PC-3 (cell line): ENCODE data around the gene TCERG1L.

ENCODE experiments used
- EZH2 ChIP-seq: fragments of 300-600 bp; sonication (generic); IDR thresholded peaks from one replicate; pipeline ENCODE4 v1.6.1; 2017; ENCODE audit warnings: antibody characterized with exemption, mild to moderate bottlenecking, low read length; ENCODE audit not compliant: unreplicated experiment
- TF ChIP-seq, protein P1 (sequence below): fragments of 300-600 bp; sonication (generic); conservative IDR thresholded peaks from 2 replicates; pipeline ENCODE4 v1.5.1; 2017; ENCODE audit warnings: antibody characterized with exemption, low read depth, mild to moderate bottlenecking, low read length

DNA sequence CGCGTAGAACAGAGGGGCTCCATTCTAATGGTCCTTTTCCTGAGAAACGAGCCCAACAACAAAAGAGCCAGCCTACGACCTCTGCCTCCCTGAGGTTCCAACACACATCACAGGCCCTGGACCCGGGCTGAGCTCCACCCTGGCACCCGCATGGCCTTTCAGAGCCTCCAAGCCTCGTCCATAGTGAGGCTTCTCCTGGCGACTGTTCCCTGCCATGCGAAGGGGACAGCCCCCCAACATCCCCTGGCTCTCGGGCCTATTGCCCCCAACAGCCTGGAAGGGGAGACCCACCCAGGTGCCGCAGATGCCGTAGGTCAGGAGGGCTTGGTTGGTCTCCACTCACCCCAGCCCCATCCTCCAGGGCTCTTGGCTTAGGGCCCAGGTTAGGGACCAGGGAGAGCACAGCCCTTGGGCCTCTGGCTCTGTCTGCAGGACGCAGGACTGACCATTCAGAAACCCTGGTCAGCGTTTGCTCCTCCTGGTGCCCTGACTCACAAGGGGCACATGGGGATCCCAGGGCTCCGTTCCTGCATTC is 91.5 kb downstream of the TCERG1L start:
- TF ChIP-seq, protein P1, sequence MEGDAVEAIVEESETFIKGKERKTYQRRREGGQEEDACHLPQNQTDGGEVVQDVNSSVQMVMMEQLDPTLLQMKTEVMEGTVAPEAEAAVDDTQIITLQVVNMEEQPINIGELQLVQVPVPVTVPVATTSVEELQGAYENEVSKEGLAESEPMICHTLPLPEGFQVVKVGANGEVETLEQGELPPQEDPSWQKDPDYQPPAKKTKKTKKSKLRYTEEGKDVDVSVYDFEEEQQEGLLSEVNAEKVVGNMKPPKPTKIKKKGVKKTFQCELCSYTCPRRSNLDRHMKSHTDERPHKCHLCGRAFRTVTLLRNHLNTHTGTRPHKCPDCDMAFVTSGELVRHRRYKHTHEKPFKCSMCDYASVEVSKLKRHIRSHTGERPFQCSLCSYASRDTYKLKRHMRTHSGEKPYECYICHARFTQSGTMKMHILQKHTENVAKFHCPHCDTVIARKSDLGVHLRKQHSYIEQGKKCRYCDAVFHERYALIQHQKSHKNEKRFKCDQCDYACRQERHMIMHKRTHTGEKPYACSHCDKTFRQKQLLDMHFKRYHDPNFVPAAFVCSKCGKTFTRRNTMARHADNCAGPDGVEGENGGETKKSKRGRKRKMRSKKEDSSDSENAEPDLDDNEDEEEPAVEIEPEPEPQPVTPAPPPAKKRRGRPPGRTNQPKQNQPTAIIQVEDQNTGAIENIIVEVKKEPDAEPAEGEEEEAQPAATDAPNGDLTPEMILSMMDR = no peak
- TF ChIP-seq EZH2 = no peak
